Testis (tissue), 3 donors: ENCODE results near the gene WDR27. TPM values are rescaled to one million over a fixed set of nuclear protein-coding genes. Genes with fewer than 3 reads are reported as not detected.
A peak's percentile ranks its signal among the peaks of the same experiment; 100 is the strongest.

Experiments
- DNase-seq: peaks from one replicate; pipeline ENCODE4 v3.0.0-alpha.2; 2019
- H3K27ac ChIP-seq, 2 donors: fragments of 200-600 bp; sonication (generic); one replicate each; pipeline ENCODE4 v1.5.1; 2019
- H3K27me3 ChIP-seq: fragments of 200-600 bp; sonication (generic); one replicate; pipeline ENCODE4 v1.5.1; 2019
- H3K36me3 ChIP-seq: fragments of 200-600 bp; sonication (generic); one replicate; pipeline ENCODE4 v1.5.1; 2017; ENCODE audit warnings: low read depth; ENCODE audit errors: missing control alignments
- H3K4me1 ChIP-seq: fragments of 200-600 bp; sonication (generic); one replicate; pipeline ENCODE4 v1.5.1; 2019
- H3K4me3 ChIP-seq, 2 donors: fragments of 200-600 bp; sonication (generic); one replicate each; pipeline ENCODE4 v1.5.1; 2017 to 2019
- H3K9me3 ChIP-seq: fragments of 200-600 bp; sonication (generic); one replicate; pipeline ENCODE4 v1.5.1; 2017
- POLR2A ChIP-seq: fragments of 450-650 bp; IDR thresholded peaks from one replicate; pipeline ENCODE4 v1.6.1; 2017; ENCODE audit warnings: antibody characterized with exemption, mild to moderate bottlenecking, moderate library complexity
- WGBS, 2 donors: methylation state at CpG; one replicate each; pipeline ENCODE4 v1.1.5; 2018; 5-methylcytosine and 5-hydroxymethylcytosine counted together
- intact Hi-C: fragments of 100-400 bp; cut with DNase I; formaldehyde crosslinking; loops from one replicate; pipeline ENCODE4 v1.15.1; 2023; ENCODE audit warnings: low total_unique reads
- polyA plus RNA-seq: library from polyadenylated mRNA; stranded (reverse); fragments of 350-450 nt; fragmentation: Illumina TruSeq; extraction: RNeasy Lipid Tissue Mini Kit (QIAGEN cat#74804); gene quantifications from one replicate; pipeline ENCODE4 v1.2.3, GENCODE V29; 2014; ENCODE audit warnings: low read depth, low replicate concordance; ENCODE audit not compliant: insufficient read depth
- total RNA-seq, 2 donors: library from RNA; depleted of rRNA; stranded (reverse); fragments of >200 nt; gene quantifications; one replicate each; pipeline ENCODE4 v1.2.3, GENCODE V29; 2016
- TF ChIP-seq, protein P1 (sequence below), 3 experiments: fragments of 450-650 bp in 2 of 3; fragments of 200-600 bp in 1 of 3; sonication (generic) in 1 of 3; IDR thresholded peaks; one replicate each; pipeline ENCODE4 v1.5.1; 2016 to 2019; ENCODE audit warnings: antibody characterized with exemption in 3 of 3, mild to moderate bottlenecking in 2 of 3, moderate library complexity in 1 of 3

The WDR27 gene
- total and polyA plus RNA-seq, 3 donors from 2014 or later: 32.8 to 101 (median 84.0) TPM

DNA sequence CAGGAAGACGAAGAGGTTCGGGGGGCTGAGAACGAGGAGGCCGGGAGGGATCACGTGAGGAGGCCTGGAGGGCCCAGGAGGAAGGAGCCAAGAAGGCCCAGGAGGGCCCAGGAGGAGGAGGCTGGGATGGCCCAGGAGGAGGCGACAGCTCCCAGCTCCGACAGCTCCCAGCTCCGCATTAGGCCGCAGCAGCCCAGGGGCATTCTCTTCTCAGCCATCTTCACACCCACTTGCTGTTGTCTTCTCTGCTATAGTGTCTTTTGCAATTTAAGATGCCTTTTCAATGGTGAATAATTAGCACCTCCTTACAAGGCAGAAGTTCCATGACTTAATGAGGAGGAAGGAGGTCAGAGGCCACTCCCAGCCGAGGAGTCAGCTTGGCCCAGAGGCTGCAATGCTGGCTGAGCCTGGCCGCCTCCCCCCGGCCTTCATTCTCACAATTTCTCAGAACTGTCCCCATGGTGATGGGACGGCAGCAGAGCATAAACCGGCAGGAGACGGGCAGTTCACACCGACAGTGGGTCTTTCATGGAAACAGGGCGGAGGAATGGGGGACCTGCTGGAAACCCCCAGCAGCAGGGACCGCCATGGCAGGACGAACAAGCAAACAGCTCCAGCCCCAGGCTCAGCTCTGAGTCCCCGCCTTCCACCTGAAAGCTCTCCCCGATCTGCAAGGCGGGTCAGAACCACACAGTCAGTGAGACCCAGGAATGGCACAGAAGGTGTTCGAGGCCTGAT lies 45.1 kb downstream of the WDR27 start:
- WGBS, 2 donors: 90 to 92% methylated on average over 23 of the region's 23 CpGs
- H3K27ac ChIP-seq: no peak overlapping the region
- H3K9me3 ChIP-seq: no peaks in the 10 kb centered on the region
- TF ChIP-seq POLR2A: no peak
- TF ChIP-seq, protein P1, sequence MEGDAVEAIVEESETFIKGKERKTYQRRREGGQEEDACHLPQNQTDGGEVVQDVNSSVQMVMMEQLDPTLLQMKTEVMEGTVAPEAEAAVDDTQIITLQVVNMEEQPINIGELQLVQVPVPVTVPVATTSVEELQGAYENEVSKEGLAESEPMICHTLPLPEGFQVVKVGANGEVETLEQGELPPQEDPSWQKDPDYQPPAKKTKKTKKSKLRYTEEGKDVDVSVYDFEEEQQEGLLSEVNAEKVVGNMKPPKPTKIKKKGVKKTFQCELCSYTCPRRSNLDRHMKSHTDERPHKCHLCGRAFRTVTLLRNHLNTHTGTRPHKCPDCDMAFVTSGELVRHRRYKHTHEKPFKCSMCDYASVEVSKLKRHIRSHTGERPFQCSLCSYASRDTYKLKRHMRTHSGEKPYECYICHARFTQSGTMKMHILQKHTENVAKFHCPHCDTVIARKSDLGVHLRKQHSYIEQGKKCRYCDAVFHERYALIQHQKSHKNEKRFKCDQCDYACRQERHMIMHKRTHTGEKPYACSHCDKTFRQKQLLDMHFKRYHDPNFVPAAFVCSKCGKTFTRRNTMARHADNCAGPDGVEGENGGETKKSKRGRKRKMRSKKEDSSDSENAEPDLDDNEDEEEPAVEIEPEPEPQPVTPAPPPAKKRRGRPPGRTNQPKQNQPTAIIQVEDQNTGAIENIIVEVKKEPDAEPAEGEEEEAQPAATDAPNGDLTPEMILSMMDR (IDR thresholded peaks at IDR 0.05): no peak
- no peak for DNase-seq
- H3K4me1 ChIP-seq: peaks cover 4% of the 10 kb centered on the region
- H3K4me3 ChIP-seq: no peak overlapping the region
- intact Hi-C loops: no loop called here
- H3K27me3 ChIP-seq: no peaks in the 10 kb centered on the region
- no peaks in the 10 kb centered on the region for H3K36me3 ChIP-seq

DNA sequence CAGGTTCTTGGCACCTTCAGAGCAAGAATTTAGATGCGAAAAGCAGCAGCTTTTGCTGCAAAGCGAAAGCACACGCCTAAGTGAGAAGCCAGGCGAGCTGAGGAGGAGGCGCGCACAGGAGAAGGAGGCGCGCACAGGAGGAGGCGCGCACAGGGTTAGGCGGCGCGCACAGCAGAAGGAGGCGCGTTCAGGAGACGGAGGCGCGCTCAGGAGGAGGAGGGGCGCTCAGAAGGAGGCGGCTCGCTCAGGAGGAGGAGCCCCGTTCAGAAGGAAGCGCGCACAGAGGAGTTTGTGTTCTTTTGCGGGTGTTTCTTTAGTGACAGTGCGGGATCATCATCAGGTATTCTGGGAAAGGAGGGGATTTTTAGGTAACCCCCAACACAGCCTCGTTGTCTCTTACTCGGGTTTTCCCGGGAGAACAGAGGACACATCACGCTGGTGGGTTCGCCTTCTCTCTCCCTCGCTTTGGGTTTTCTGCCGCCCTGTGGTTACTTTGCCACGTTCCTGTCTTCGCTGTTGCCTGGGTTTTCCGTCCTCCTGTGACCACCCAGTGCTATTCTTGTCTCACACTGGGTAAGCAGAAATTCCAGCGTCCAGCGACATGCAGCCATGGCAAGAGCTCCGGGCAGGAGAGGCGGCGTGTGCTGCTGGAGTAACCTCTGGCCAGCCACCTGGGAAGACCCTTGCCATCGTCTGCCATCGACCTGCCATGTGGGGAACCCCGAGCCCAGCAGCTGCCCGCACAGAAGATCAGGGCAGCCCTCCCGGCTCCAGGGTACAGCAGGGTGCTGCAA lies 47.0 kb downstream of the WDR27 start:
- 38 to 47% methylated on average over 35 to 46 of the region's 46 CpGs for WGBS, 2 donors
- Histone ChIP-seq H3K27me3 (no peaks in the 10 kb centered on the region), H3K4me1 (peaks cover 4% of the 10 kb centered on the region), H3K9me3 (no peaks in the 10 kb centered on the region), H3K4me3 (peak overlapping the region; percentile 47 to 63), H3K36me3 (no peaks in the 10 kb centered on the region), H3K27ac (peak overlapping the region; percentile 62 to 70)
- DNase-seq: peak; percentile 81
- no peak for TF ChIP-seq POLR2A
- TF ChIP-seq, protein P1 (IDR thresholded peaks at IDR 0.05): no peak
- intact Hi-C loops: no loop called here

GRCh38 chr6:169653691-169654090 lies 48.1 kb downstream of the WDR27 start:
- WGBS, 2 donors: 30 to 34% methylated on average over 6 of the region's 6 CpGs
- Histone ChIP-seq H3K4me1 (peaks cover 4% of the 10 kb centered on the region), H3K9me3 (no peaks in the 10 kb centered on the region), H3K27ac (peak overlapping the region; percentile 62 to 70), H3K27me3 (no peaks in the 10 kb centered on the region), H3K4me3 (peak overlapping the region in 1 of 2 donors; percentile 47), H3K36me3 (no peaks in the 10 kb centered on the region)
- peak; percentile 51 for DNase-seq
- TF ChIP-seq POLR2A: no peak
- TF ChIP-seq, protein P1 (IDR thresholded peaks at IDR 0.05): no peak
- intact Hi-C loops: no loop called here

- intact Hi-C loops: no loop called here
Observed at GRCh38 chr6:169652896-169653295, 48.9 kb downstream of the WDR27 start.

More at GRCh38 chr6:169652896-169653295, 48.9 kb downstream of the WDR27 start:
- Histone ChIP-seq H3K36me3 (no peaks in the 10 kb centered on the region), H3K27me3 (no peaks in the 10 kb centered on the region), H3K9me3 (no peaks in the 10 kb centered on the region), H3K4me3 (no peak overlapping the region), H3K27ac (peak overlapping the region in 1 of 2 donors; percentile 62), H3K4me1 (peaks cover 4% of the 10 kb centered on the region)
- no peak for TF ChIP-seq POLR2A
- TF ChIP-seq, protein P1 (IDR thresholded peaks at IDR 0.05): no peak
- 85 to 94% methylated on average over 11 of the region's 11 CpGs for WGBS, 2 donors
- no peak for DNase-seq
